ENCODE results near the gene PDE6B. TPM values are rescaled to one million over a fixed set of nuclear protein-coding genes. Genes with fewer than 3 reads are reported as not detected.

The PDE6B gene
- total and polyA plus RNA-seq, 9 donors, result 1.4 to 7.5 (median 4.6) TPM

GRCh38 chr4:600850-601515 is 24.4 kb upstream of the PDE6B start:
- Histone ChIP-seq H3K36me3 (no peaks in the 10 kb centered on the region), H3K4me1 (ENCODE audit: insufficient read depth) (no peaks in the 10 kb centered on the region), H3K4me3 (no peak overlapping the region), H3K9me3 (no peaks in the 10 kb centered on the region), H3K27ac (no peak overlapping the region), H3K27me3 (no peaks in the 10 kb centered on the region)
- 55 to 63% (median 55%) methylated on average over 11 of the region's 11 CpGs for WGBS, 3 donors
- intact Hi-C loops (cut with DNase I), result no loop called here
- no peak for DNase-seq
- TF ChIP-seq POLR2A (IDR thresholded peaks at IDR 0.05) (no peak), CTCF (IDR thresholded peaks at IDR 0.05) (no peak)

GRCh38 chr4:601612-602558 is 23.5 kb upstream of the PDE6B start:
- no peak overlapping the region for H3K27ac ChIP-seq
- H3K4me1 ChIP-seq (ENCODE audit: insufficient read depth), result no peaks in the 10 kb centered on the region
- intact Hi-C loops (cut with DNase I), result no loop called here
- 70 to 81% (median 75%) methylated on average over 24 of the region's 24 CpGs for WGBS, 3 donors
- no peaks in the 10 kb centered on the region for H3K9me3 ChIP-seq
- no peak for DNase-seq
- no peaks in the 10 kb centered on the region for H3K36me3 ChIP-seq
- H3K4me3 ChIP-seq, result no peak overlapping the region
- no peak for TF ChIP-seq POLR2A (IDR thresholded peaks at IDR 0.05)
- TF ChIP-seq EP300 (IDR thresholded peaks at IDR 0.05), result no peak
- TF ChIP-seq CTCF (IDR thresholded peaks at IDR 0.05), result no peak
- H3K27me3 ChIP-seq, result no peaks in the 10 kb centered on the region

GRCh38 chr4:602559-602942 is 22.8 kb upstream of the PDE6B start:
- TF ChIP-seq EP300 (IDR thresholded peaks at IDR 0.05) (no peak), CTCF (IDR thresholded peaks at IDR 0.05) (no peak), POLR2A (IDR thresholded peaks at IDR 0.05) (no peak)
- Histone ChIP-seq H3K9me3 (no peaks in the 10 kb centered on the region), H3K27ac (no peak overlapping the region), H3K36me3 (no peaks in the 10 kb centered on the region), H3K4me1 (ENCODE audit: insufficient read depth) (no peaks in the 10 kb centered on the region), H3K4me3 (no peak overlapping the region), H3K27me3 (no peaks in the 10 kb centered on the region)
- intact Hi-C loops (cut with DNase I), result no loop called here
- no peak for DNase-seq
- WGBS, 3 donors, result 13 to 18% (median 16%) methylated on average over 8 of the region's 8 CpGs

- DNase-seq, result no peak
- Histone ChIP-seq H3K9me3 (no peaks in the 10 kb centered on the region), H3K4me1 (ENCODE audit: insufficient read depth) (no peaks in the 10 kb centered on the region), H3K27me3 (no peaks in the 10 kb centered on the region), H3K27ac (no peak overlapping the region), H3K36me3 (no peaks in the 10 kb centered on the region), H3K4me3 (no peak overlapping the region)
- intact Hi-C loops (cut with DNase I), result no loop called here
- 59 to 79% (median 62%) methylated on average over 3 of the region's 3 CpGs for WGBS, 3 donors
- TF ChIP-seq POLR2A (IDR thresholded peaks at IDR 0.05) (no peak), CTCF (IDR thresholded peaks at IDR 0.05) (no peak), EP300 (IDR thresholded peaks at IDR 0.05) (no peak)
These were observed 21.2 kb upstream of the PDE6B start for GRCh38 chr4:604131-604530.

All from ovary (tissue), 9 donors.